GM12872 (cell line): ENCODE measurements around the gene TMEM50A.
A peak's percentile ranks its signal among the peaks of the same experiment; 100 is the strongest.

Source experiments
- TF ChIP-seq, protein P1 (sequence below): IDR thresholded peaks from 3 replicates; pipeline ENCODE4 v1.5.1; 2011; ENCODE audit warnings: low read depth, mild to moderate bottlenecking, low read length, moderate library complexity; ENCODE audit not compliant: insufficient read depth

The TMEM50A gene

DNA sequence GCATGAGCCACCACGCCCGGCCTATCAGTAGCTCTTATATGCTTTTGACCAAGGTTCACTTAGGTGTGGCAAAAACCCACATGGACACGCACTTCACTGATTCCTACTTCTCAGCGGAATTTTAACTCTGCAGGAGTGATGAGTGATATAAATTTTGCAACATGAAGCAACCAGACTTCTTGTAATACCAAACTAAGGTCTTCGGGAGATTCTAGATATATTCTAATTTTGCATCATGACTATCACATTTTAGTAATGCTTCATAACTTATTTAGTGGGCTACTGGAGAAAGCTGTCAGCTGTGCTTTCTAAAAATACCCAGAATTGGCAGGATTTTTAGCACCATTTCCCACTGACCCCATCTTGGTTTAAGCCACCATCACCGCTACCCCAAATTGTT, 54.7 kb downstream of the TMEM50A start:
- TF ChIP-seq, protein P1, sequence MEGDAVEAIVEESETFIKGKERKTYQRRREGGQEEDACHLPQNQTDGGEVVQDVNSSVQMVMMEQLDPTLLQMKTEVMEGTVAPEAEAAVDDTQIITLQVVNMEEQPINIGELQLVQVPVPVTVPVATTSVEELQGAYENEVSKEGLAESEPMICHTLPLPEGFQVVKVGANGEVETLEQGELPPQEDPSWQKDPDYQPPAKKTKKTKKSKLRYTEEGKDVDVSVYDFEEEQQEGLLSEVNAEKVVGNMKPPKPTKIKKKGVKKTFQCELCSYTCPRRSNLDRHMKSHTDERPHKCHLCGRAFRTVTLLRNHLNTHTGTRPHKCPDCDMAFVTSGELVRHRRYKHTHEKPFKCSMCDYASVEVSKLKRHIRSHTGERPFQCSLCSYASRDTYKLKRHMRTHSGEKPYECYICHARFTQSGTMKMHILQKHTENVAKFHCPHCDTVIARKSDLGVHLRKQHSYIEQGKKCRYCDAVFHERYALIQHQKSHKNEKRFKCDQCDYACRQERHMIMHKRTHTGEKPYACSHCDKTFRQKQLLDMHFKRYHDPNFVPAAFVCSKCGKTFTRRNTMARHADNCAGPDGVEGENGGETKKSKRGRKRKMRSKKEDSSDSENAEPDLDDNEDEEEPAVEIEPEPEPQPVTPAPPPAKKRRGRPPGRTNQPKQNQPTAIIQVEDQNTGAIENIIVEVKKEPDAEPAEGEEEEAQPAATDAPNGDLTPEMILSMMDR, result no peak

DNA sequence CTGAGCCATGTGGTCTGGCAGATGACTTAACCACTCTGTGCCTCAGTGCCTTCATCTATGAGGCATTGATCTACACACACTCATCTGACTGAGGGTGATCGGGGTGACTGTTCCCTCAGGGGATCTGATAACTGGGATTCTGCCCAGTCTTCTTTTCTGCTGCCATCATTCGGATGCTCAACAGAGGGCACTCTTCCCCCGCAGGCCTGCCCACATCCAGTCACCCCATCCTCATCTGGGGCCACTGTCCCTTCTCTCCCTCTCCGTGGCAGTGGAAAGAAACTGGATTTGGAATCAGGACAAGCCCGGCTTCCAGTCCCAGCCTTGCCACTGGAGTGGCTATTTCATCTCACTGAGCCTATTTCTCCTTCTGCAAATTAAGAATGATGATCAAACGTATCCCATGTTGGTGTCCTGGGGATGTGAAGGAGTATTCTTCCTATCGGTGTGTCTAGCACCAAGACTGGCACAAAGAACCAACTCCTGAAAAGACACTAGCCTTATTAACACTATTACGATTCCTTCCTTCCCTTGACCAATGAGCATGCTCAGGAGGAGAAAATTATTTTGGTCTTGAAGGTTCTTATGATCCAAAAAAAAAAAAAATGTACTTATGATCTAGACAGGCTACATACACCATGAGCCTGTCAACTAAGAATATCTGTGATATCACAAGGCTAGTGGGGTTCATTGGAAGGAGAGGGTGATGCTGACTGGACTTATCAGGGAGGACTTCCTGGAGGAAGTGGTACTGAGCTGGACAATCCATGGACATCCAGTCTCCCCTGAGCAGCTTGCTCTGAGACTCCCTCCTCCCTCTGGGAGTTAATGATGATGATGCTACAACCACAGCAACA, 65.0 kb downstream of the TMEM50A start:
- TF ChIP-seq, protein P1, result peak; percentile 39; the same call in 2 of the 3 replicates
